HG02870 (cell line): ENCODE measurements around the gene SMPX.

ENCODE experiments used
- ATAC-seq: cut with Tn5 transposase; IDR thresholded peaks from one replicate; pipeline ENCODE4 v1.9.1; 2021; ENCODE audit warnings: mild to moderate bottlenecking, moderate library complexity; ENCODE audit not compliant: unreplicated experiment

The SMPX gene

DNA sequence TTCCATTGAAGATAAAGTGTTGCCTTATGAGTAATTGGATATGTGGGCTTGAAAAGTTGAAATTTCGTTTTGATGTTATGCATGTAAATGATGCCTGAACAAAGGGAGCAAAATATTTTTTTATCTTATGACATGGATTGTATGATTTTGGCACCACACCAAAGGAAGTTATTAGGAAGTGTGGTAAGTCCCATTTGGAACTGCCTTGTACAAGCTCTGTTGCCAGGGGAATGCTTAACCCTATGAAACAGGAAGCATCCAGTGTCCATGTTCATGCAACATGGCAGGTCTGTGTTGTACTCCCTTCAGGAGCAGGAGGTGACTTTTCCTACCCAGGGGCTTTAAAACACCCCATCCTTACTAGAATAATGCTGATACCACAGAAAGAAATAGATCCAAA is 13.2 kb downstream of the SMPX start:
- no peak for ATAC-seq

DNA sequence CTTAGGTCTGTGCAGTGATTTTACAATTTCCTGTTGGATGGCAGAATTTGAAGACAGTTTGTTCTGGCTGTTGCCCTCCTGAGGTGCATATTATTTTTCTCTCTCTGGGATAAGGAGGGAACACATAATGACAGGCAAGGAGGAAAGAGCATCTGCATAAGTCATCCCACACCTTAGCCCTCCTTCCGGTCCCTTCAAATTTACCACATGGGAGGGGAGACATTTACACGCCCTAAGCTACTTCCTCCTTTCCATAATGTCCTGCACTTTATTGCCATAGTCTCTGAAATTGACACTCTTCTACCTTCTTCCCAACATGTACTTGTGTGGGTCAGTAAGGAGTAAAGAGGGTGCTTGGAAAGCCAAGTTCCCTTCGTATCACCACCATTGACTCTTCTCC is 13.9 kb downstream of the SMPX start:
- ATAC-seq: no peak

GRCh38 chrX:21741869-21742701 is 15.8 kb downstream of the SMPX start:
- ATAC-seq: no peak

DNA sequence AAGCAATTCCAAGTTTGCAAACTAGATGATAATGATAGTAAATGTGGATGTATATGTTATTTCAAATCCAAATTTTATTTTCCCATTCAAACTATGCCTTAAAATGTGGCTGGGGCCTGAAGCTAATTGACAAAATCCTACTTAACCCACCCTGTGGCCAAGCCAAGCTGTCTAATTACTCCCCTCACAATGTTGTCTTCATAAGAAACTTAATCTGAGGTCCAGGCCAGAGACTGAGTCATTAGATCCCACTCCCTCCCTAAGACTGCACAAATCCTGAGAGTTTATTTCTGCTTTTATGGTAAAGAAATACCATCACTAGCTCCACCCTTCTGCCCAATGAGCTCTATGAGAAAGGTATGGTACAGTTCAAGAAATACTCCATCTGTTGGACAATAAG is 16.6 kb downstream of the SMPX start:
- no peak for ATAC-seq

GRCh38 chrX:21740329-21741274 is 17.3 kb downstream of the SMPX start:
- ATAC-seq: no peak

DNA sequence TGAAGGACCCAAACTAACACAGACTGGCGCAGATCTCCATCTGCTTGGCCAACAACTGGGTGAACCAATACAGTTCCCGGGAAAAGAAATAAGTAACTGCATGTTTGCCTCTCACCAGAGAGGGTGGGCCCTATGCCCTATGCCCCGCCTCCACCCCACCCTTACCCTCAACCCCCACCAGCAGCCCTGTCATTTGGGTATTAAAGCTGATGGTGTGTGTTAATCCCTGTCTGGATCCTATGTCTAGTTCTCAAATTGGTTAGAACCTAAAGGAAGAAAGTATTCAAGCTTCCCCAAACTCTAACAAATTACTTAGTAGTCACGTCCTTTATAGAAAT is 19.0 kb downstream of the SMPX start:
- no peak for ATAC-seq

DNA sequence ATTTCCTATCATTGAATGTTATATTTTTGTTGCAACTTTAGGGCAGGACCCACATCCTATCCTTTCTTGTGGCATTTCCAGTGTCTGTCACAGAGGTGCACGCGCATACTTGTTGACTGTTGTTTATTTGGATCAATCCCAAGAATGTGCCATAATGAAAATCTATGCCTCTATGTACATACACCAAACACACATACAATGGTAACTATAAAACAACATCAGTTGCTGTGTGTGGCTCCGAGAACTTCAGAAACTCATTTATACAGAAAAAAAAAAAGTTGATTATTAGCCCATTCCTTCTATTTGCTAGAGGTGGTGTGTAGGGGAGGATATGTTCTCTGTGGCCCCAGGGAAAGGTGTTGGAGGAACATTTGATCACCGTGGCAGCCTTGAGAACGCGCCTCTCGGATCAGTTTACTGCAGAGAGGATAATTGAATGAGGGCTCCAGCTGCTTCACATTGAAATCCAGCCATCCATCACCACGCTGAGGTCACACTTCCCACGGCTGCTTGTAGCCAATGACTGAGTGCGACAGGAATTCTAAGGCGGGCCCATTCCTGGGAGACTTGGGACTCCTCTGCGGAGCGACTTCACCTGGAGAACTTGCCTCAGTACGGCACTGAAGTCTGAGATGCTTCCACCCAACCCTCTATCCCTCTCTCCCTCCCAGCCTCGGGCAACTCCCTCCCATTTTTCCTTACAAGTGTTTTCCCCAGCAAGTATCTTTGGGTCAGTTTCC is 19.5 kb downstream of the SMPX start:
- ATAC-seq: no peak

DNA sequence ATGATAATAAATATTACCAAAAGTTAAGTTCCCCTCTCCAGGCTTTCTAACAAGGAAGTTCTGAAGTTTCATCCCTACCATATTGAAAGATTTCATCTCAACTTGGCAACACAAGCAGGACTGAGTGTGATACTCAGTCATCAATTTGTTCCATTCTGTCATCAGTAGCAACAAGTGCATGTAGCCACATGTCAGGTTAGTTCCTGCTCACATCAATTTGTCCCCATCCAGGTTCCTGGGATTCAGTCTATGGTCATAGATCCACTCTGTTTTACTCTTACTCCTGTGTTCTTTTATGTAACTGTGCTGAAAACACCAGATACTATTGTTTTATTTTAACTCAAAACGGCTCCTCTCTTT is 22.2 kb downstream of the SMPX start:
- no peak for ATAC-seq

GRCh38 chrX:21735038-21735767 is 22.7 kb downstream of the SMPX start:
- ATAC-seq: no peak

- no peak for ATAC-seq
These were observed 23.7 kb downstream of the SMPX start for GRCh38 chrX:21734175-21734574.

DNA sequence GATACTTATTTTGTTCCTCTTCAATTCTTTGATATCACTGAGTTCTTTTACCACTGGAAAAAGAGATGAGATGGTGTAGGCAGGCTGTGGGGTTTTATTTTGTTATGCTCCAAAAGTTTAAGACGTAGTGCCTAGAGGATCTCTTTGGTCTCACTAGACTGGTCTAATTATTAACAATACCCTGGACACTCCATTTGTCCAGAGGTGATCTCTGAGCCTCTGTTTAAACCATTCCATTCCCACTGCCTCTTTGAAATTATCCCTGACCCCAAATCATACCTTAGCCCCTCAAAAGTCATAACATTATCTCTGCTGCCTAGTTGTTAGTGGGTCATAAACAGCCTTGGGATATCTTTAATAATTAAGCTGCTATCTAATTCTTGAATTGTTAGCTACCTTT is 24.2 kb downstream of the SMPX start:
- ATAC-seq: no peak

GRCh38 chrX:21730026-21730425 is 27.9 kb downstream of the SMPX start:
- no peak for ATAC-seq

DNA sequence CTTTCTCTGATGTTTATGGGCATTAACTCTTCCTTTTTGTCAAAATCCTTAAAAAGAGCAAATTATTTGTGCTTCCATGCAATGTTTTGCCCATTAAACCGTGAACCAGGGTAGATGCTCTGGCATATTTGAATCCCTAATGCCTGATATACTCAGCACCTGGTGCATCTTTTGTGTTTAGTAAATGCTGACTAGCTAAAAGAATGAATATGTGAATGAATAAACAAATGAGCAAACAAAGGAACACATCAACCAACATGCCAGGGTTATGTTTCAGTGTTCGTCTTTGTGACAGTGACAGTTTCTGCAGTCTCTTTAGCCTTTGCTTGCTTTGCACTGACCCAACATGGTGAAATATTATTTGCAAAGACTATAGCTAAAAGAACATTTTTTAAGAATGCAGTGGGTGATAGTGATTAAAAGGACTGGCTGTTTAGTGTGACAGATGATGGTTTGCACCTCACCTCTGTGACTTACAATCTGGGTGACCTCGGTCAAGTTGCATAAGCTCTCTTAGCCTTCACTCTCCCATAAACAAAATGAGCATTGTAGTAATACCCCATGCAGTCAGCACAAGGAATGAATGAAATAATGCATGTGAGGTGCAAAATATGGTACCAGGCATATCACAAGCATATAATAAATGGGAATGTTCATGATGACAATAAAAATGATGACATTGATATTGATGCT is 29.5 kb downstream of the SMPX start:
- no peak for ATAC-seq

GRCh38 chrX:21725916-21726315 is 32.0 kb downstream of the SMPX start:
- ATAC-seq: no peak

DNA sequence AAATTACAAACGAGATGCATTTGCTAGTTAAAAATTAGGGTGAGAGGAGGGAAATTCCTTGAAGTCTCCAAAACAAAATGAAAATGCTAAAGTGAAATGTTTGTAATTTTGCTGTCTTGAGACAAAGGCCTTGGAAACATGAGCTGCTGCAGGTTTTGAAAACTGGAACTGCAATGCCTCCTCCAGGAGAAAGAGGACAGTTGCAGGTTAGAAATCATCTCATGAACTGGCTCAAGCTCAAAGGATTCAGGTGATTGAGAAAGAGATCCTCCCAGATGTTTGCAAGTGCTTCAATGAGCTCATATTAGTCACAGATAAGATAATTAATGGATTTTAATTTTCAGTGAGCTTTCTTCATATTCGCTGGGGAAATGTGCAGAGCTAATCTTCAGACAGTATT is 32.4 kb downstream of the SMPX start:
- no peak for ATAC-seq

DNA sequence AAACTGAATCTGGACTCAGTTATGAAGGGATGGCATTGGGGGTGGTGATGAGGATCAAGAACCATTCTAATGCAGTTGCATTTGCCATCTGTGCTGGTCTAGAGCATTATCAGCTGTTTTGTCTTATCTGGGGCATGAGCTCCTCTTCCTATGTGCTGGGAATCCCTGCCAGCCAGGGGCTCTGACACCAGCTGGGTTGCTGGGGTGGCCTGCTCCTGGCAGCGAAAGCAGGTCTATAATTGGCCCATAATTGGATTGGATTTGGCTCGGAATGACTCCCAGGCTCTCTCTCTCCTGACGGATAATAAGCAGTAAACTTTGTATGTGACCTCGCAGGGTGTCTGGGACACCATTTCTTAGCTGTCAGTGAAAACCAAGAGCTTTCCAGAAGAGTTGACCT is 34.1 kb downstream of the SMPX start:
- ATAC-seq: no peak

DNA sequence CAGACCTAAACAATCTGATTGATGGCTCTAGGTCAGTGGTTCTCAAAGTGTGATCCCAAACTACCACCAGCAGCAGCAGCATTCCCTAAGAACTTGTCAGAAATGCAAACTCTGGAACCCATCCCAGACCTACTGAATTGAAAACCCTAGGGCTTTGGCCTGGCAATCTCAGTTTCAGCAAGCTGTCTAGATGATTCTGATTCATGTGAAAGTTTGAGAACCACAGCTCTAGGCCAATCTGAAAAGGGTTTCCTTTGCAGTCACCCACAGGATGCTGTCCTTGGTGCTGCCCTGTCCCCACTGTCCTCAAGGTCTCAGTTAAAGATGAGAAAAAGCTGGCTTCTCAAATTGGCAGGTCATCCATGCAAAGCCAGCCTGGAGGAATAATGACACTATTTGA is 34.8 kb downstream of the SMPX start:
- ATAC-seq: no peak

GRCh38 chrX:21721195-21721594 is 36.7 kb downstream of the SMPX start:
- ATAC-seq: no peak

GRCh38 chrX:21718575-21718974 is 39.3 kb downstream of the SMPX start:
- no peak for ATAC-seq

DNA sequence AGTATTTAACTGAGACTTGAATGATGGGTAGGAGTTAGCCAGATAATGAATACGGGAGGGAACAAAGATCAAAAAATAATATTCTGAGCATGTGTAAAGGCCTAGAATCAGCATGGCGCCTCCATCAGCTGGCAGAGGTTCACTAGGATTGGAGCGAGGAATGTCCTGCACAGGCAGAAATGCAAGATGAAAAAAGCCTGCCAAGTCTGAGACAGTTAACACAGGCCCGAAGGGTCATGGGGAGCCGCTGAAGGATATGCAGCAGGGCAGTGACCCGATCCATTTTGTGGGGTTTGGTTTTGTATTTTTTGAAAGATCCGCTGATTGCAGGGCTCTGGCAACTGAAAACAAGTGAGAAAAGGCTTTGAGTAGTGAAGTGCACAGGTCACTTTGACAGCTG is 40.1 kb downstream of the SMPX start:
- no peak for ATAC-seq
